ENCODE results near the gene EIF4H. TPM values are rescaled to one million over a fixed set of nuclear protein-coding genes. Genes with fewer than 3 reads are reported as not detected.

EIF4H gene
- 100 to 1,000 TPM; 182 to 239 (median 193) TPM for total RNA-seq
- polyA plus RNA-seq: 100 to 1,000 TPM in 1 of 2 donors, 10 to 100 TPM in 1; 76.2 to 187 TPM
- long read RNA-seq, donor 1, transcript EIF4H-202 (6 exons, 2,503 nt): major isoform, 415 of 540 reads
- long read RNA-seq, donor 1, partial matches to known transcripts: 118 of 540 reads
- long read RNA-seq, donor 1, other reads (novel, unspliced or antisense): 3 of 540 reads
- long read RNA-seq, donor 2, transcript EIF4H-202 (6 exons, 2,503 nt): major isoform, 515 of 620 reads
- long read RNA-seq, donor 2, transcript EIF4H-201 (7 exons, 2,679 nt): minor isoform, 15 of 620 reads
- long read RNA-seq, donor 2, partial matches to known transcripts: 85 of 620 reads
- long read RNA-seq, donor 2, other reads (novel, unspliced or antisense): 5 of 620 reads
- long read RNA-seq, donor 3, transcript EIF4H-202 (6 exons, 2,503 nt): major isoform, 951 of 1,207 reads
- long read RNA-seq, donor 3, transcript EIF4H-201 (7 exons, 2,679 nt): minor isoform, 40 of 1,207 reads
- long read RNA-seq, donor 3, partial matches to known transcripts: 199 of 1,207 reads
- long read RNA-seq, donor 3, other reads (novel, unspliced or antisense): 17 of 1,207 reads

GRCh38 chr7:74173866-74174605 lies at the start of gene EIF4H:
EIF4H (plus strand) TSS chr7:74174356; CDS start chr7:74174384, 28 bp downstream.
- 0 to 1% methylated on average over 64 to 95 of the region's 95 CpGs for WGBS, 2 donors
- Histone ChIP-seq H3K27me3 (no peaks in the 10 kb centered on the region), H3K4me3 (peak within 1 kb of the TSS; percentile 80 to 99 (median 95)), H3K9me3 (no peaks in the 10 kb centered on the region), H3K27ac (peak within 1 kb of the TSS; percentile 64 to 96 (median 95)), H3K36me3 (peaks cover 0 to 30% (median 7%) of the 10 kb centered on the region in 9 donors), H3K4me1 (peaks cover 16 to 50% (median 47%) of the 10 kb centered on the region in 9 donors)
- ATAC-seq (peak; percentile 97 to 99 (median 98)), DNase-seq (peak; percentile 96 to 98)
- peak in 1 of 9 donors; percentile 7 for TF ChIP-seq CTCF (IDR thresholded peaks at IDR 0.05)
- intact Hi-C loops (cut with DNase I): loop anchor here in 4 of 10 donors (5.0 to 10.0 kb wide), 4 partner anchors 78 to 309 kb away; partner anchors contain the start of genes RFC2 (in 1 of the 4) and TMEM270 (in 1 of the 4)

GRCh38 chr7:74126220-74126880 lies 47.8 kb upstream of the EIF4H start:
- H3K36me3 ChIP-seq: peaks cover 0 to 12% (median 0%) of the 10 kb centered on the region in 9 donors
- H3K9me3 ChIP-seq: no peaks in the 10 kb centered on the region
- H3K4me3 ChIP-seq: no peak overlapping the region
- no peaks in the 10 kb centered on the region for H3K4me1 ChIP-seq
- DNase-seq (no peak), ATAC-seq (no peak)
- H3K27ac ChIP-seq: no peak overlapping the region
- WGBS, 2 donors: 73 to 75% methylated on average over 12 of the region's 12 CpGs
- H3K27me3 ChIP-seq: no peaks in the 10 kb centered on the region
- intact Hi-C loops (cut with DNase I): no loop called here
- no peak for TF ChIP-seq CTCF (IDR thresholded peaks at IDR 0.05)

- no peaks in the 10 kb centered on the region for H3K36me3 ChIP-seq
- WGBS, 2 donors: 72 to 83% methylated on average over 2 of the region's 2 CpGs
- H3K4me1 ChIP-seq: peaks cover 0 to 10% (median 0%) of the 10 kb centered on the region in 9 donors
- H3K4me3 ChIP-seq: no peak overlapping the region
- intact Hi-C loops (cut with DNase I): no loop called here
- ATAC-seq (no peak), DNase-seq (no peak)
- H3K27me3 ChIP-seq: peaks cover 0 to 4% (median 0%) of the 10 kb centered on the region in 7 donors
- H3K27ac ChIP-seq: no peak overlapping the region
- TF ChIP-seq CTCF (IDR thresholded peaks at IDR 0.05): no peak
- no peaks in the 10 kb centered on the region for H3K9me3 ChIP-seq
These were observed 44.3 kb upstream of the EIF4H start for GRCh38 chr7:74129887-74130286.
